Caco-2 (cell line): ENCODE measurements around the gene NANOS3. TPM values are rescaled to one million over a fixed set of nuclear protein-coding genes. Genes with fewer than 3 reads are reported as not detected.

ENCODE experiments used
- BruUV-seq: library from RNA; stranded (reverse); fragments of 400-500 nt; replicated peaks from 2 replicates; lab custom pipeline; 2021; lab: Mats Ljungman, UMichigan
- CTCF ChIA-PET: fragments of 300-600 bp; sonication (Branson Sonifier 250); formaldehyde crosslinking; loops from one replicate; lab custom pipeline; 2022; ENCODE audit warnings: antibody characterized with exemption; lab: Charles Lee
- POLR2A ChIA-PET: fragments of 300-600 bp; sonication (Branson Sonifier 250); formaldehyde crosslinking; loops from one replicate; lab custom pipeline; 2022; ENCODE audit warnings: antibody characterized with exemption; lab: Charles Lee
- DNase-seq, 2 experiments: peaks; one replicate each; pipeline versions ENCODE4 v3.0.0 to v3.0.0-alpha.2; 2020 to 2022
- H3K27me3 ChIP-seq: replicated peaks from 2 replicates; pipeline ENCODE4 v1.6.0; 2011; ENCODE audit warnings: low read length; ENCODE audit not compliant: control insufficient read depth, insufficient read depth
- H3K36me3 ChIP-seq: 2 replicates; pipeline ENCODE4 v1.5.1; 2011; ENCODE audit warnings: low read length; ENCODE audit not compliant: control insufficient read depth, insufficient read depth
- H3K4me1 ChIP-seq: fragments of 250-450 bp; sonication (Bioruptor Pico); 2 replicates; pipeline ENCODE4 v1.5.1; 2020; ENCODE audit warnings: mild to moderate bottlenecking
- H3K4me3 ChIP-seq: 2 replicates; pipeline ENCODE4 v1.5.1; 2011; ENCODE audit warnings: low read depth, mild to moderate bottlenecking, control low read depth, low read length
- H3K9me3 ChIP-seq: fragments of 250-450 bp; sonication (Bioruptor Pico); 2 replicates; pipeline ENCODE4 v1.5.1; 2020; ENCODE audit warnings: mild to moderate bottlenecking, moderate library complexity
- H3K27ac Mint-ChIP-seq: one replicate; pipeline ENCODE4 v1.8.0; 2022; ENCODE audit warnings: mixed read lengths; ENCODE audit not compliant: unreplicated experiment
- H3K27me3 Mint-ChIP-seq: one replicate; pipeline ENCODE4 v1.8.0; 2022; ENCODE audit warnings: mixed read lengths; ENCODE audit not compliant: insufficient read depth, unreplicated experiment
- H3K36me3 Mint-ChIP-seq: one replicate; pipeline ENCODE4 v1.8.0; 2022; ENCODE audit warnings: mild to moderate bottlenecking, mixed read lengths; ENCODE audit not compliant: insufficient read depth, unreplicated experiment
- H3K4me1 Mint-ChIP-seq: one replicate; pipeline ENCODE4 v1.8.0; 2022; ENCODE audit warnings: low read depth, mixed read lengths; ENCODE audit not compliant: unreplicated experiment
- H3K4me3 Mint-ChIP-seq: one replicate; pipeline ENCODE4 v1.8.0; 2022; ENCODE audit warnings: mild to moderate bottlenecking, moderate library complexity, mixed read lengths; ENCODE audit not compliant: unreplicated experiment
- H3K9me3 Mint-ChIP-seq: one replicate; pipeline ENCODE4 v1.8.0; 2022; ENCODE audit warnings: mixed read lengths; ENCODE audit not compliant: unreplicated experiment
- intact Hi-C: fragments of 100-400 bp; cut with micrococcal nuclease; formaldehyde crosslinking; loops from one replicate; pipeline ENCODE4 v1.10.0; 2022; ENCODE audit not compliant: unreplicated experiment
- total RNA-seq: library from RNA; stranded (reverse); gene quantifications from 2 replicates; pipeline ENCODE4 v1.2.3, GENCODE V29; 2022
- TF ChIP-seq, protein P1 (sequence below), 2 experiments: fragments of 200-600 bp in 1 of 2; IDR thresholded peaks; 1 replicate in 1 of 2; 2 replicates in 1 of 2; pipeline versions ENCODE4 v1.5.1 to v1.8.0; 2011 to 2022; ENCODE audit warnings: antibody characterized with exemption in 1 of 2, control low read depth in 1 of 2, inconsistent platforms in 1 of 2, low read depth in 1 of 2, low read length in 1 of 2, mild to moderate bottlenecking in 1 of 2, moderate library complexity in 1 of 2; ENCODE audit not compliant: insufficient read depth in 1 of 2, severe bottlenecking in 1 of 2, unreplicated experiment in 1 of 2

Gene NANOS3
- total RNA-seq, 1 experiment from 2014 or later, result not detected

DNA sequence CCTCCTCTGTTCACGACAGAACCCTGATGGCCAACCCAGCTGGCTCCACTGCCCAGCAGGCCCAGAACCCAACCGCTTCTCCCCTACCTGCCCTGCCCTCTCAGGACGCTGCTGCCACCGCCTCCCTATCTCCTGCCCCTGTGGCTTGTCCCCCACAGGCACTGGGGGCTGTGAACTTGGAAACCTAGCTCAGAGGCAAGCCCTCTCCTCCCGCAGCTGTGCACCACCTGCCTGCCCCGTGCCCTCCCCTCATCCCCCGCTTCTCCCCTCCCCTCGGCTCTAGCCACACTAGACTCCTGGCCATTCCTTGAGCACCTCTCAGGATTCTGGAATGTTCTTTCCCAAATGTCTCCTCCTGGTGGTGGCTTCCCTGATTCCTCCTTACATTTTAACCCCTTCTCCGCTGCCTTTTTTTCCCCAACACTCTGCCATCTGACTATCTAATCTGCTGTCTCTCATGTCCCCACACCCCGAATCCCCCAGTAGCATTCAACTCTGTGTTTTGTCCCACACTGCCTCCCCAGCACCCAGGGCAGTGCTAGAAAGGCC is 6.7 kb downstream of the NANOS3 start:
- no peaks in the 10 kb centered on the region for H3K27me3 Mint-ChIP-seq
- no peak overlapping the region for H3K27ac Mint-ChIP-seq
- TF ChIP-seq, protein P1, sequence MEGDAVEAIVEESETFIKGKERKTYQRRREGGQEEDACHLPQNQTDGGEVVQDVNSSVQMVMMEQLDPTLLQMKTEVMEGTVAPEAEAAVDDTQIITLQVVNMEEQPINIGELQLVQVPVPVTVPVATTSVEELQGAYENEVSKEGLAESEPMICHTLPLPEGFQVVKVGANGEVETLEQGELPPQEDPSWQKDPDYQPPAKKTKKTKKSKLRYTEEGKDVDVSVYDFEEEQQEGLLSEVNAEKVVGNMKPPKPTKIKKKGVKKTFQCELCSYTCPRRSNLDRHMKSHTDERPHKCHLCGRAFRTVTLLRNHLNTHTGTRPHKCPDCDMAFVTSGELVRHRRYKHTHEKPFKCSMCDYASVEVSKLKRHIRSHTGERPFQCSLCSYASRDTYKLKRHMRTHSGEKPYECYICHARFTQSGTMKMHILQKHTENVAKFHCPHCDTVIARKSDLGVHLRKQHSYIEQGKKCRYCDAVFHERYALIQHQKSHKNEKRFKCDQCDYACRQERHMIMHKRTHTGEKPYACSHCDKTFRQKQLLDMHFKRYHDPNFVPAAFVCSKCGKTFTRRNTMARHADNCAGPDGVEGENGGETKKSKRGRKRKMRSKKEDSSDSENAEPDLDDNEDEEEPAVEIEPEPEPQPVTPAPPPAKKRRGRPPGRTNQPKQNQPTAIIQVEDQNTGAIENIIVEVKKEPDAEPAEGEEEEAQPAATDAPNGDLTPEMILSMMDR (IDR thresholded peaks at IDR 0.05; ENCODE audit: insufficient read depth in 1 of 2, low read depth in 1 of 2, low read length in 1 of 2, severe bottlenecking in 1 of 2, unreplicated experiment in 1 of 2), result peak in 1 of 2 experiments; percentile 16
- Histone ChIP-seq H3K4me3 (no peak overlapping the region), H3K4me1 (peaks cover 13% of the 10 kb centered on the region), H3K27me3 (no peaks in the 10 kb centered on the region), H3K9me3 (no peaks in the 10 kb centered on the region), H3K36me3 (no peaks in the 10 kb centered on the region)
- BruUV-seq, result no TSS peak
- no peak overlapping the region for H3K4me3 Mint-ChIP-seq
- no peak for DNase-seq
- ChIA-PET POLR2A (no interaction called here), CTCF (interaction anchor here (1.3 kb wide), 1 partner anchor 148 kb away, joined by 3 read pairs; the partner anchor contains the start of gene IL27RA)
- no peaks in the 10 kb centered on the region for H3K9me3 Mint-ChIP-seq
- peaks cover 7% of the 10 kb centered on the region for H3K4me1 Mint-ChIP-seq
- H3K36me3 Mint-ChIP-seq, result peaks cover 6% of the 10 kb centered on the region
- intact Hi-C loops, result no loop called here

DNA sequence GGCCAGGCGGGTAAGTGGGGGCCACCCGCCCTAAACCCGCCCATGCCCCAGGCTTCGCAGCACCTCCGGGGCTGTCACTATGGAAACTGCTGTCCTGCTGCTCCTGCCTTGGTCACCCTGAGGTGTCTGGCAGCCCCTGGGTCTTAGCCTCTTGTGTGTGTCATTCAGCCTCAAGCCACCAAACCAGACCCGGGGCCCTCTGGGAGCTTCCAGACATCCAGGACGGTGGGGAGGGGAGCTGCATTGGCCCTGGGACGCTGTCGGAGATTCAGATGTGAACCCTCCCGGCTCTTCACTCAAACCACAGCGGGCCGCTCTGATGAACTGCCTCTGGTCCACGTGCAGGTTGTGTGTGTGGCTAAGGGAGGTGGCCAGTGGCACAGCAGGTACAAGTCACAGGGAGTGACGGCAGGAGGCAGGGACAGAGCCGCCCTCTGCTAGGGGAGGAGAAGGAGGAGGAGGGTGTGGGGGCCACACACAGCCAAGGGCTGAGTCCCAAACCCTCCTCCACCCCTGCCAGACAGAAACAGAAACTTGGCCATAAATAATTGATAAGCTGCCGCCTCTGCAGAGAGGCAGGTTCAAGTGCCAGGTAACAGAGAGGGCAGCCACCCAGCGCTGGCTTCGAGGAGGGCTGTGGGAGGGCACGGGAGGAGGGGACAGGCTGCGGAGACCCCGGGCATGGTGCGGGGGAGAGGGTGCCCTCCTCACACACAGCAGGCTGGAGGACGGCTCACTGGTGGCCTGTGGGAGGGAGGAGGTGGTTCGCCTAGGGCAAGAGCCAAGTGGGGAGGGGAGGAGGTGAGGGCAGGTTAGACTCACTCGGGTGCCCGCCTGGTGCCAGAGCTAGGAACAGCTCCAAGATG is 8.0 kb downstream of the NANOS3 start:
- ChIA-PET CTCF (no interaction called here), POLR2A (no interaction called here)
- no peak overlapping the region for H3K4me3 ChIP-seq
- H3K9me3 Mint-ChIP-seq, result no peaks in the 10 kb centered on the region
- H3K9me3 ChIP-seq, result no peaks in the 10 kb centered on the region
- peaks cover 7% of the 10 kb centered on the region for H3K4me1 Mint-ChIP-seq
- no peaks in the 10 kb centered on the region for H3K27me3 ChIP-seq
- H3K27me3 Mint-ChIP-seq, result no peaks in the 10 kb centered on the region
- no peaks in the 10 kb centered on the region for H3K36me3 ChIP-seq
- peaks cover 13% of the 10 kb centered on the region for H3K4me1 ChIP-seq
- BruUV-seq, result no TSS peak
- no peak for DNase-seq
- peaks cover 6% of the 10 kb centered on the region for H3K36me3 Mint-ChIP-seq
- intact Hi-C loops, result no loop called here
- TF ChIP-seq, protein P1 (IDR thresholded peaks at IDR 0.05; ENCODE audit: insufficient read depth in 1 of 2, low read depth in 1 of 2, low read length in 1 of 2, severe bottlenecking in 1 of 2, unreplicated experiment in 1 of 2), result no peak
- no peak overlapping the region for H3K27ac Mint-ChIP-seq
- H3K4me3 Mint-ChIP-seq, result no peak overlapping the region

DNA sequence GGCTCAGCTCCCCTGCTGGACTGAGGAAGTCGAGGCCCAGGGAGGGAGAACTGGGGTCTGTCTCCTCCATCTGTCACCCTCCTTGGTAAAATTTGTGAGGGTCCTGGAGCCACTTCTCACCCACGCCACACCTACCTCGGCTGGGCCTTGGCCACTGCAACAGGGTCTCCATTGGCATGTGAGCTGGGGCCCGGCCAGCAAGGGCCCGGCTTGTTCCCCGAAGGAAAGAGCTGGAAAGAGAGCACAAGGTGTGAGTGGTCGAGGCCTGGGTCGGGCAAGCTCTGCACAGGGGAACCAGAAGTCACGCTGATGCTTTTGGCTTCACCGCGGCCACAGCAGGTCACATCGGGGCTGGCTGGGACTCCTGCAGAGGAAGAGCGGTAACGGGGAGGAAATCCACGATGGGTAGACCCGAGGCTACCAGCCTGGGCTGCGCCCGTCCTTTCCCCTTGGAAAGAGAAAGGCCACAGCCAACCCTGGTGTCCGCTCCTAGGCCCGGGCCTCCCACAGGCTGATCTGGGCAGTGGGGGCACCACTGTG is 9.0 kb downstream of the NANOS3 start:
- Histone ChIP-seq H3K4me3 (no peak overlapping the region), H3K9me3 (no peaks in the 10 kb centered on the region), H3K27me3 (no peaks in the 10 kb centered on the region), H3K36me3 (no peaks in the 10 kb centered on the region), H3K4me1 (peaks cover 7% of the 10 kb centered on the region)
- H3K4me1 Mint-ChIP-seq, result peaks cover 7% of the 10 kb centered on the region
- no peaks in the 10 kb centered on the region for H3K27me3 Mint-ChIP-seq
- no TSS peak for BruUV-seq
- no peaks in the 10 kb centered on the region for H3K9me3 Mint-ChIP-seq
- H3K4me3 Mint-ChIP-seq, result no peak overlapping the region
- H3K27ac Mint-ChIP-seq, result no peak overlapping the region
- H3K36me3 Mint-ChIP-seq, result peaks cover 6% of the 10 kb centered on the region
- ChIA-PET CTCF (interaction anchor here (0.7 kb wide), 1 partner anchor 146 kb away, joined by 3 read pairs; the partner anchor contains the start of gene IL27RA), POLR2A (no interaction called here)
- TF ChIP-seq, protein P1 (IDR thresholded peaks at IDR 0.05; ENCODE audit: insufficient read depth in 1 of 2, low read depth in 1 of 2, low read length in 1 of 2, severe bottlenecking in 1 of 2, unreplicated experiment in 1 of 2), result no peak
- DNase-seq, result no peak
- intact Hi-C loops, result no loop called here
